SJSA1 (cell line): Measurements from ENCODE around the gene CACNA1E. TPM values are rescaled to one million over a fixed set of nuclear protein-coding genes. Genes with fewer than 3 reads are reported as not detected.

ENCODE experiments used
- DNase-seq, 2 experiments: peaks; one replicate each; pipeline ENCODE4 v3.0.0-alpha.2; 2015 to 2020; ENCODE audit warnings: low spot score in 2 of 2, low read depth in 1 of 2
- H3K27ac ChIP-seq: fragments of 250-450 bp; sonication (Bioruptor Pico); 2 replicates; pipeline ENCODE4 v1.5.1; 2020; ENCODE audit warnings: mild to moderate bottlenecking, moderate library complexity
- H3K27me3 ChIP-seq: fragments of 250-450 bp; sonication (Bioruptor Pico); replicated peaks from 2 replicates; pipeline ENCODE4 v1.5.1; 2020; ENCODE audit warnings: mild to moderate bottlenecking, moderate library complexity
- H3K36me3 ChIP-seq: fragments of 250-450 bp; sonication (Bioruptor Pico); 2 replicates; pipeline ENCODE4 v1.5.1; 2020; ENCODE audit warnings: mild to moderate bottlenecking
- H3K4me1 ChIP-seq: fragments of 250-450 bp; sonication (Bioruptor Pico); replicated peaks from 2 replicates; pipeline ENCODE4 v1.6.1; 2021; ENCODE audit warnings: mild to moderate bottlenecking
- H3K4me3 ChIP-seq: fragments of 250-450 bp; sonication (Bioruptor Pico); 2 replicates; pipeline ENCODE4 v1.5.1; 2020; ENCODE audit warnings: mild to moderate bottlenecking
- H3K9me3 ChIP-seq: fragments of 250-450 bp; sonication (Bioruptor Pico); replicated peaks from 2 replicates; pipeline ENCODE4 v1.5.1; 2020; ENCODE audit warnings: mild to moderate bottlenecking
- total RNA-seq: library from RNA; depleted of rRNA; stranded (reverse); fragments of >200 nt; shearing (Covaris generic); gene quantifications from 2 replicates; pipeline ENCODE4 v1.2.3, GENCODE V29; 2014

CACNA1E gene
- total RNA-seq, 1 experiment from 2014 or later = not detected

DNA sequence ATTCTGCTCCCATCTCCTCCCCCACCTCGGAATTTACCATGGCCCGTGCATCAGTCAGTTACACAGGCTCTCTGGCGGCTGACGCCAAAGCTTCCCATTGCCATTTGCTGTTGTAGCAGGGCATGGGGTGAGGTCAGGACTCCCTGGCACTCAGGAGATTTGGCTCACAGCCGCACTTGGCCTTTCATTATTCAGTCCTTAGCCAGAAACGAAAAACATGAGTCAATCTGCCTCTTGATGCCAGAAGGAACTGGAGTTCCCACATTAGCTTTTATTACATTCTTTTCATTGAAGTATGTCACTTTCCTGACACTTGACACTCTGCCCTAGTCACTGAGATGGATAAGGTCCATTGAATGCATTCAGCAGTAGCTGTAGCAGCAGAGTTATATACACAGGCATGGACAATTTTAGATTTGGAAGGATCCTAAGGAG, 260.6 kb downstream of the CACNA1E start:
- Histone ChIP-seq H3K36me3 (no peaks in the 10 kb centered on the region), H3K27ac (no peak overlapping the region), H3K9me3 (0 out of 2 replicates have a peak, but pooled peaks cover 2% of the 10 kb centered on the region), H3K4me1 (peaks cover 27% of the 10 kb centered on the region), H3K4me3 (no peak overlapping the region), H3K27me3 (no peaks in the 10 kb centered on the region)
- peak in 1 of 2 experiments; percentile 43 for DNase-seq

DNA sequence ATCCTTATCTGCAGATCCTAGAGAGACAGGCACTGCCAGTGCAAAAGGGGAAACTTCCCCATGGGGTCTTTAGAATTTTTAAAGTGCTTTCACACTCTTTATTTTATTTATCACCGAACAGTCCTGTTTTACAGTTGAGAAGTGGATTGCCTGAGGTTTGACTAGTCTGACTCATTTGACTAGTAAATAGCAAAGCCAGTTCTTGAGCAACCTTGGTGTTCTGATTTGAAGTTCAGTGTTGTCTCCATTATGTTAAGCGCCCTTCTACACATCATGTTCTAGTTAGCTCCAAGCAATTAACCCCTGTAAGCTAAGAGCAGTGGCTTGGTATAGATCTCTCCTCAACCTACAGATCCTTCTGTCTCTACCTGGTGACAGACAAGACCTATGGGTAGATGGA, 262.9 kb downstream of the CACNA1E start:
- no peak overlapping the region for H3K4me3 ChIP-seq
- H3K27me3 ChIP-seq = no peaks in the 10 kb centered on the region
- H3K27ac ChIP-seq = no peak overlapping the region
- H3K4me1 ChIP-seq = peaks cover 27% of the 10 kb centered on the region
- DNase-seq = no peak
- no peaks in the 10 kb centered on the region for H3K36me3 ChIP-seq
- 0 out of 2 replicates have a peak, but pooled peaks cover 2% of the 10 kb centered on the region for H3K9me3 ChIP-seq

DNA sequence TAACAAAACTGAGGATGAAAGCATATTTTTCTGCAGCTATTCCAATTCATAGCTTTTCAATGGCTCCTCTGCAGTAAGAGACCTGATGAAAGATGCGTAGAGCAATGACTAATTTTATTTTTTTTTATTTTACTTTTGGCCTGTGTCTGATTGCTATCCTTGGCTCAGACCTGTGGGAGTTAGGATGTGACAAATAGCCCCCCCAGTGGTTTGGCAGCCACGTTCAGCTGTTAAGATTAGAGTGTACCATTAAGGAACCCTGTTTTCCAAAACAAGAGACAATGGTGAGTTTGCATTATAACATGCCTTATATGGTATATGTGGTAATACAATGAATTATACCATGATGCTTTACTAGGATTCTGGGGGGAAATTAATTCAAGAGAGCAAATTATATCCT, 264.7 kb downstream of the CACNA1E start:
- Histone ChIP-seq H3K27me3 (no peaks in the 10 kb centered on the region), H3K36me3 (no peaks in the 10 kb centered on the region), H3K27ac (no peak overlapping the region), H3K4me1 (peaks cover 16% of the 10 kb centered on the region), H3K9me3 (0 out of 2 replicates have a peak, but pooled peaks cover 2% of the 10 kb centered on the region), H3K4me3 (no peak overlapping the region)
- no peak for DNase-seq

DNA sequence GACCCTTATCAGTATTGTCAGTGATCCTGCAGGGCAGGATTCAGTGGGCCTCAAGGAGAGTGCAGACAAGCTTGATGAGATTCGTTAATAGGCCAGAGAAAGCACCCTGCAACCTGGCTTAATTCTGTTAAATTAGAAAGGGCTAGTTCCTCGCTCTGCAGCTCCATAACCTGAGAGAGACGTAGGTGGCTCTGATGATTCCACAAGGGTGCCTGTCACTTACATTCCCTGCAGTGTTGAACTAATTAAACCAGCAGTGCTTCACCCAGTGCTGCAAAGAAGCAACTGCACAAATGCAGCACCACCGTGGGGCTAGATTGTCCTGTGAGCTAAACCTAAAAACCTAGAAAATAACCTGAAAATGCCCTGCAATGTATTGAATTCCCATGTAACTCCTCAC, 270.8 kb downstream of the CACNA1E start:
- no peaks in the 10 kb centered on the region for H3K9me3 ChIP-seq
- no peak overlapping the region for H3K27ac ChIP-seq
- no peak for DNase-seq
- no peaks in the 10 kb centered on the region for H3K36me3 ChIP-seq
- H3K4me1 ChIP-seq = no peaks in the 10 kb centered on the region
- no peak overlapping the region for H3K4me3 ChIP-seq
- no peaks in the 10 kb centered on the region for H3K27me3 ChIP-seq

DNA sequence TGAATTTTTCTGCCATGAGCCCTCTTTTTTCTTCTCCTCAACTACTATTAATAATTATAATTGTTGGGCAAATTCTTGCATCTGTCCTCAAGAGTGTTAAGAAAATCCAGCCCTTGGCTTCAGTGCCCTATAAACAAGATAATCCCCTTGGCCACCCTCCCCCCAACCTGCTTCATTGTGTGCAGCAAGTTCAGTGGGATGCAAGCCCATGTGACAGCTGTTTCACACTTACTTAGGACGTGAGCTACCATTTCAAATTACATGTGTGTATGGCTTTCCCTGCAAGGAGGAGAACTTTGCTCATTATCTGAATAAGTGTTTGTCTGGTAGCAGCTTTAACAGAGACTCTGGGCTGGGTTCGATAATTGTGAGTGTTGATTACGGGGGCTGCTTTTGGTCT, 276.2 kb downstream of the CACNA1E start:
- no peaks in the 10 kb centered on the region for H3K36me3 ChIP-seq
- 0 out of 2 replicates have a peak, but pooled peaks cover 7% of the 10 kb centered on the region for H3K4me1 ChIP-seq
- no peaks in the 10 kb centered on the region for H3K9me3 ChIP-seq
- no peak for DNase-seq
- no peak overlapping the region for H3K27ac ChIP-seq
- no peak overlapping the region for H3K4me3 ChIP-seq
- H3K27me3 ChIP-seq = no peaks in the 10 kb centered on the region

DNA sequence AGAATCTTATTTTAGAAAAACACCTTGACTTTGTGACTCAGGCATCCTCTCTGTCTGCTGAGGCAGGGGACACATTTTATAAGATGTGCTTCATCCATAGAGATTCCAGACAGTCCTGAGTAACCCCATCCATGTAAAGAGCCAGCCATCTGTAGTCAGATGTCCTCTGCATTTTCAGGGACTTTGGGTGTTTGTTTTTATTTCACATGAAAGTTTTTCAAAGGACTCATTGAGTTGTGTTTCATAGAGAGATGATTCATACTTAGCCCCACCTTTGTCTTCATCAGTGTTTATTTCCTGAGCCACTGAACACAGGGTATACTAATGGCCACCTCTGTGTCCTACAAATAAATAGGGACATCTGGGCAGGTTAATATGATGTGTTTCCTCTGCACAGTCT, 280.4 kb downstream of the CACNA1E start:
- no peaks in the 10 kb centered on the region for H3K9me3 ChIP-seq
- H3K4me1 ChIP-seq = 0 out of 2 replicates have a peak, but pooled peaks cover 12% of the 10 kb centered on the region
- no peak overlapping the region for H3K27ac ChIP-seq
- no peaks in the 10 kb centered on the region for H3K27me3 ChIP-seq
- peak in 1 of 2 experiments; percentile 33 for DNase-seq
- H3K4me3 ChIP-seq = no peak overlapping the region
- no peaks in the 10 kb centered on the region for H3K36me3 ChIP-seq

DNA sequence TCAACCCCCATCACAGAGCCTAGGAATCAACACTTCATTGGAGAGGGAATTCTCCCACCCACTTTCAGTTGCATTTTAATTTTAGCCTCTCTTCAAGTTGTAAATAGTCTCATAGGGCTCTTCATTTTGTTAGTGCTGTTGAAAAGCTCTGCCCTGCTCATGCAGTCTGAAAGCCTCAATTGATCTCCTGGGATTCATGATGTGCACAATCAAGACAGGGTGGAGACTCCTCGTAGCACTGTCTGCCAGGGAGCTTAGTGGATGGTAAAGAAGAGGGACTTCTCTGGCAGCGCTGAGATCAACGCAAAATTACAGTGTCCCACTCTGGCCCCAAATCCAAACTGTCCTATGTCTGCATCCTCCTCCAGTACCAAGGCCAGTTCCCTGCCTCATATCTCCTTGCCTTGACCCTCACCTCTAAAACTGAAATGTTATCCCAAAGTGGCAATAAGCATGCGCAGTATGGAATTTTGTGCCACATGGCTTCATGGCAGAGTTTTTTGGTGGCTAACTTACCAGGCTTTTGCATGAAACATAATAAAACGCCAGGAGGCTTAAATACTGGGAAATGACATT, 282.2 kb downstream of the CACNA1E start:
- no peak for DNase-seq
- H3K4me1 ChIP-seq = 0 out of 2 replicates have a peak, but pooled peaks cover 12% of the 10 kb centered on the region
- no peak overlapping the region for H3K4me3 ChIP-seq
- H3K36me3 ChIP-seq = no peaks in the 10 kb centered on the region
- no peaks in the 10 kb centered on the region for H3K9me3 ChIP-seq
- no peaks in the 10 kb centered on the region for H3K27me3 ChIP-seq
- H3K27ac ChIP-seq = no peak overlapping the region

DNA sequence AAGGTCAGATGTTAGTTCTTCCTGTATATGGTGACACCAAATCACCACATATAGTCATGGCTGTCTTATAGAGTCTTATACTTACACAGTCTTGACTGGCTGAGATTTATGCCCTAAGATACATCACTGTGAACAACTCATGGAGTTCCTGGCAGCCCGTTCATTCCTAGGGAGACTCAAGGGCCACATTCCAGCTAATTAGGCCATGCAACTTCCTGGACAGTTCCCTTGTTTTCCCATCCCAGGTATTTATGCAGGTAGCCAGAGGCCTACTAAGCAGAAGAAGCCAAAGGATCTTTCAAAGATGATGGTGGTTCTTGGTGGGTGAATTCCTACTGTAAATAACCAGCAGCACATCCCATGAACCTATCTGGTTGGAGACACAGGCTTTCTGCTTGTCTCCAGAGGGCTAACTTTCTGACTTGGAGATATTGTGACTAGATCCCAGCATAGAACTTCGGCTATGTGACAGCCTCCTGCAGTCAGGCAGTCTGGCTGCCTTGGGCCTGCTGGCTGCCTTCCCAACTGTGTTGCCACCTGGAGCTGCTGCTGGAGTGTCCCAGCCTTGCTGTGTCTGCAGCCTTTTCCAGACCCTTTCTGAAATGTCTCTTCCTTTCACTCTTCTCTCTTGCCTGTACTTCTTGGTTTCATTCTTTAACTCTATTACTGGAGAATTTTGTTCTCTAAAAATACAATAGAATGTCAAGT, 283.8 kb downstream of the CACNA1E start:
- no peaks in the 10 kb centered on the region for H3K36me3 ChIP-seq
- no peak for DNase-seq
- H3K9me3 ChIP-seq = no peaks in the 10 kb centered on the region
- no peak overlapping the region for H3K27ac ChIP-seq
- H3K27me3 ChIP-seq = no peaks in the 10 kb centered on the region
- H3K4me3 ChIP-seq = no peak overlapping the region
- H3K4me1 ChIP-seq = 0 out of 2 replicates have a peak, but pooled peaks cover 12% of the 10 kb centered on the region

DNA sequence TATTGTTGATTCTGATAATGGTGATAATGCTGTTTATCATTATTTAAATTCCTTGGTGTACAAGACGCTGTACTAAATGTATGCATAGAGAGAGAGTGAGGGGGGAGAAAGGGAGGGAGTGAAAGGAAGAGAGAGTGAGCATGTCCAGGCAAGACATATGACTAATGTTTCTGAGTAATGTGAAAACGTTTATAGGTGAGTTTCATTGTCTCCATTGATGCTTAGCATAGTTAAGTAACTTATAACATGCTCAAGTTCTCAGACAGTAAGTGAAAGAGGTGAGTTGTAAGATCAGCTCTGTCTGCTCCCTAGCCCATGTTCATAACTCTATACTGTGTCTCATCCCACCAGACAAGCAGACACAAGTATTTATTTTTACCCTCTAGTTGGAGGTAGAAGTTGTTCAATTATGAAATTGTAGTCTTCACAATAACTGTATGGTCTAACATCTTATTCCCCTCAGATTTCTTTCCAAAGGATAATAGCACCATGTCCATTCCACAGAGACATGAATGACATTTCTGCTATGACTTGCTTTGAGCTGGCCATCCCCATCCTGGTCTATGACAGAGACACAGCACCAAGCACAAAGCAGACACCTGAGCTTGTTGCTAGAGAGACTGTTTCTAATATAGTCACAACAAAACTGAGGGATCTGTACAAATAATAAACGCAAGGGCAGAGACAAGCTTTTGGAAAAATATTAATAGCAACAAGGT, 285.1 kb downstream of the CACNA1E start:
- no peak for DNase-seq
- no peaks in the 10 kb centered on the region for H3K9me3 ChIP-seq
- H3K4me1 ChIP-seq = 0 out of 2 replicates have a peak, but pooled peaks cover 12% of the 10 kb centered on the region
- no peaks in the 10 kb centered on the region for H3K36me3 ChIP-seq
- no peak overlapping the region for H3K27ac ChIP-seq
- no peak overlapping the region for H3K4me3 ChIP-seq
- no peaks in the 10 kb centered on the region for H3K27me3 ChIP-seq

DNA sequence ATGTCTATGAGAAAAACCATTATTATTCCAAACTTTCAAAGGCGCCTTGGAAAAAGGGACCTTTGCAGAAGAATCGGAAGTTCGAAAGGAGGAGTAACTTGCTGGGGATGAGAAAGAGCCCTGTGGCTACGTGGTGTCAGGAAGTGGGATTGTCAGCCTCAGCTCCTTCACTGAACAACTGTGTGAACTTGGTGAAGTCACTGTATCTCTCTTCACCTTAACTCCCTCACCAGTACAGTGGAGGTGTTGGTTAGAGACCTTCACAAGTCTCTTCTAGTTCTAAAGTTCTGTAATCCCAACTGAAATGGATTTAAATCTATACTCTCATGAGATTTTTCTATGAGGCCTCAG, 285.6 kb downstream of the CACNA1E start:
- no peak for DNase-seq
- Histone ChIP-seq H3K4me1 (0 out of 2 replicates have a peak, but pooled peaks cover 6% of the 10 kb centered on the region), H3K9me3 (no peaks in the 10 kb centered on the region), H3K36me3 (no peaks in the 10 kb centered on the region), H3K4me3 (no peak overlapping the region), H3K27me3 (no peaks in the 10 kb centered on the region), H3K27ac (no peak overlapping the region)

DNA sequence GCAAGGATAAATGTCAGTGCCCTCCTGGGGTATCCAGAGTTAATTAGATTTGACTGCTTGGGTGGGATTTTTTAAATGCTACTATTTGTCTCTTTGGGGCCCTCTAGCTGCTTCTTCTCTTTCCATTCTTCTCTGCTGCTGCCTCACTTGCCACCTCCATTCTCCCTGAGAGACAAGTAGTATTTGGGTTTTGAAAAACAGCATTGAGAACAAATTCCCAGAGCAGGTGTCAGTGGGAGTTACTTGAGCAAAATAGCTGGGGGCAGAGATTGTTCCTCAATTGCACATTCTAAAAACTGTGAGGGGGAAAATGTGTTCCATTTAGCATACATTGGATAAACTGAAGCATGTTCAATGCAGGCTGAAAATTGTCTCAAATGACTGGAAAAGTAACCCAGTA, 286.5 kb downstream of the CACNA1E start:
- H3K9me3 ChIP-seq = no peaks in the 10 kb centered on the region

DNA sequence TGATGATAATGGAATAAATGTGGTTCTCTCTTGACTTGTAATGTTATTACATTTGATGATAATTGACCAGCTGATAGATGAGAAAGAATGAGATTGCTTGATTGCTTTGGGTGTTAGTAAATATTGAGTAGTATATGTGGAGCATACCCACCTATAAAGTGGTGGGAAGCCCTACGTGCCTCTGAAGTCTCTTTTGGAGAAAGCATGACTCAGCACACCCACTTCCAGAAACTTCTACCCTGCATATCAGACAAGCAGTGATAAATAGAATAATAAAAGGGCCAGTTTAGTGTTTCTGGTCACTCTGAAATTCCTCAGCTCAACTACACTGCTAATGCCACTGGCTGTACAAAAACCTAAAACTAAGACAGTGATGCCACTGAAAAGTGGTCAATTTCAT, 289.4 kb downstream of the CACNA1E start:
- Histone ChIP-seq H3K9me3 (no peaks in the 10 kb centered on the region), H3K36me3 (no peaks in the 10 kb centered on the region), H3K27me3 (no peaks in the 10 kb centered on the region), H3K4me3 (no peak overlapping the region), H3K27ac (no peak overlapping the region), H3K4me1 (peaks cover 34% of the 10 kb centered on the region)
- DNase-seq = no peak

More for the DNA sequence above, 286.5 kb downstream of the CACNA1E start:
- Histone ChIP-seq H3K4me3 (no peak overlapping the region), H3K27ac (no peak overlapping the region), H3K4me1 (peaks cover 7% of the 10 kb centered on the region), H3K36me3 (no peaks in the 10 kb centered on the region), H3K27me3 (no peaks in the 10 kb centered on the region)
- DNase-seq = no peak

DNA sequence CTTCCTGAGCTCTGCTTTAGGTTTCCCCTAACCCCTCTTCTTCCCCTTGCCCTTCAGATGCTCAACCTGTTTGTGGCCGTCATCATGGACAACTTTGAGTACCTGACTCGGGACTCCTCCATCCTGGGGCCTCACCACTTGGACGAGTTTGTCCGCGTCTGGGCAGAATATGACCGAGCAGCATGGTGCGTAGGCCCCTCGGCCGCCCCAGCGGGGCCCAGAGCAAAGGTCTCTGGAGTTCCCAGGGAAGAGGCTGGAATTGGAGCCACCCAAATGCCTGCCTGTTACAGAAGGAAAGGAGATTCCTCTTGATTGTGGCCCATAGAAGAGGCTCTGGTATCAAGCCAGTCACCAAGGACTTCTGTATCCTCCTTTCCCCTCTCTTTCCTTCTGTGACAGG, 292.7 kb downstream of the CACNA1E start:
- peaks cover 44% of the 10 kb centered on the region for H3K4me1 ChIP-seq
- DNase-seq = no peak
- H3K27me3 ChIP-seq = no peaks in the 10 kb centered on the region
- H3K36me3 ChIP-seq = no peaks in the 10 kb centered on the region
- no peak overlapping the region for H3K27ac ChIP-seq
- no peaks in the 10 kb centered on the region for H3K9me3 ChIP-seq
- H3K4me3 ChIP-seq = no peak overlapping the region

DNA sequence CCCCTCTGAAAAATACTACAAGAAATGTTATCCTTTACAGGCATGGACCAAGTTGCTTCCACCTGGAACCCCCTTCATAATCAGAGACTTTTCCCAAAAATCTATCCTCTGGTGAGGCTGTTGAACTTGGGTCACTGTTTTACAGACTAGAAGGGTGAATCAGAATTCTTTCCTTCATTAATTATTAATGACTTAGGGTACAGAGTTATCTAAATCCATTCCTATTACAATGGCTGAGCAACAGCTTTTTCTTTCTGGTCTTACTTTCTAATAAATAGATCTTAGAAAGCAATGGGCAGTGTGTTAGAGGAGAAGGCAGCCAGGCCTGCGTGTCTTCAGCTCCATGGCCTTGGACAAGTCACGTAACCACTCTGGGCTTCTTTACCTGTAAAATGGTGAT, 294.0 kb downstream of the CACNA1E start:
- Histone ChIP-seq H3K27ac (peak overlapping the region; percentile 56; the same call in 1 of the 2 replicates), H3K9me3 (no peaks in the 10 kb centered on the region), H3K4me1 (peaks cover 44% of the 10 kb centered on the region), H3K36me3 (no peaks in the 10 kb centered on the region), H3K27me3 (no peaks in the 10 kb centered on the region), H3K4me3 (no peak overlapping the region)
- DNase-seq = no peak
